GM12891 (cell line): ENCODE measurements around the gene ZNF550.
"Not testable (repeated sequence)": the region's sequence is repeated elsewhere in the genome, so short reads cannot be mapped to it uniquely, and the experiment has no call there.

ENCODE experiments used
- DNase-seq: peaks from one replicate; pipeline ENCODE4 v3.0.0; 2011; ENCODE audit warnings: low spot score; ENCODE audit not compliant: insufficient read length
- FAIRE-seq: peaks from 2 replicates; lab custom pipeline; 2011; peaks lifted over from hg19 to GRCh38; lab: Jason Lieb, UNC
- PAX5 ChIP-seq: IDR thresholded peaks from 2 replicates; pipeline ENCODE4 v1.6.1; 2011; ENCODE audit warnings: low read length, moderate library complexity, mild to moderate bottlenecking; ENCODE audit not compliant: insufficient read depth, severe bottlenecking
- POLR2A ChIP-seq: IDR thresholded peaks from 2 replicates; pipeline ENCODE4 v1.6.1; 2011; ENCODE audit warnings: low read depth, low read length, control low read depth
- POLR2AphosphoS5 ChIP-seq: IDR thresholded peaks from 2 replicates; pipeline ENCODE4 v1.6.1; 2011; ENCODE audit warnings: low read depth, low read length, control low read depth
- POU2F2 ChIP-seq: IDR thresholded peaks from 2 replicates; pipeline ENCODE4 v1.6.1; 2011; ENCODE audit warnings: low read depth, mild to moderate bottlenecking, control low read depth, low read length, moderate library complexity
- SPI1 ChIP-seq: IDR thresholded peaks from 2 replicates; pipeline ENCODE4 v1.6.1; 2011; ENCODE audit warnings: low read depth, low read length, control low read depth
- TAF1 ChIP-seq: IDR thresholded peaks from 2 replicates; pipeline ENCODE4 v1.6.1; 2011; ENCODE audit warnings: low read depth, low read length, control low read depth

The ZNF550 gene

DNA sequence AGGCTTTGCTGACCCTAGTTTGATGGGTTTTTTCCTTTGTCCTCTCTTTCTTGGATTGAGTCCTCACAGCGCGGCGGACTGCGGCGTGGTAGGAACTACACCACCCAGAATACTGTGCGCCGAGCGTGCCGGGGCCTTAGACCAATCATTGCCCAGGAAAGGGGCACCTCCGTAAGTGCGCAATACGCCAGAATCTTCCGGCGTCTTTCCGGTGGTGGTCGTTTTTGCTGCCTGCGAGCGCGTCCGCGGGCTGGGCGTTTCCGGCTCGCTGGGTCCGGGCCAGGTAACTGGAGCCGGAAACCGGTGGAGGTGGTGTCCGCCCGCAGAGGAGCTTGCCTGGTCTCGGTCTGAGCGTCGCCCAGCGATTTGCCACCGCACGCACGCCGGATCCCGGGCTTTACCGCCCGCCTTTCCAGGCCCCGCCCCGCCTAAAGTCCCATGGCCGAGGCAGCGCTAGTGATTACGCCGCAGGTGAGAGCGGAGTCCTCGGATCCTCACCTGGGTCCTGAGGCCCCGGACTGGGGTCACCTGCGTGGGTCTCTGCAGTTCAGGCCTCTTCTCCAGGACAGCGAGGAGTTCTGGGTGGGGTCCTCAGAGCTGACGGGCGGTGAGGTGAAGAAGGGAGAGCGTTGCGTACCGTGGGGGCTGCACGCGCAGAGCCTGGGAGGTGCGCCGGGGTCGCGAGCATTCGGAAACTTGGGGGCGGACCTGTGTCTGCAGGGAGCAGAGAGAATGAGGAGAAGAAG, 32.4 kb downstream of the ZNF550 start, which contains the start of gene ZNF549:
Gene ZNF549, plus strand, starts transcription at position 221 of the 746 bp plus-strand sequence. Its CDS starts 218 bp downstream, at position 439.
- peak; percentile 85 for DNase-seq
- TF ChIP-seq SPI1: no peak
- 0 out of 2 replicates have a peak, but pooled peaks have one; percentile 44 for TF ChIP-seq POLR2A
- TF ChIP-seq POU2F2: peak; percentile 76; the same call in 1 of the 2 replicates
- peak; percentile 67 for TF ChIP-seq TAF1
- TF ChIP-seq POLR2AphosphoS5: peak; percentile 78
- peak; percentile 70 for TF ChIP-seq PAX5
- FAIRE-seq: peak; percentile 95

DNA sequence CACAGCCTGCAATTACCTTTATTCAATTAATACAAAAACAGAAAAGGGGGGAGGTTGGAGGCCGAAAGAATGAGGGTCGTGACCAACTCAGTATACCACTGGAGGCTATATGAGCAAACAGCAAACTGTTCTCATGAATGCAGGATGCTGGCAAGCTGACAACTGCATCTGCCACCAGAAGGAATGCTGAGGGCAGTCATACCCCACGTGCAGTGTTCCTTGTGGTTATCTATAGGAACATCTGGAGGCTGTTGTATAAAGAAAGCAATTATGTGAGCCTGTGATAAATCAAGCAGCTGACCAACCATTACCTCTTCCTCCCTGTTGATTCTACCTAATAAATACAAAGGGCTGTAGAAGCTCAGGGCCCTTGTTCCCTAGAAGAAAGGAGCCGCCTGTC, 41.6 kb downstream of the ZNF550 start:
- FAIRE-seq, DNase-seq: not testable (repeated sequence)

DNA sequence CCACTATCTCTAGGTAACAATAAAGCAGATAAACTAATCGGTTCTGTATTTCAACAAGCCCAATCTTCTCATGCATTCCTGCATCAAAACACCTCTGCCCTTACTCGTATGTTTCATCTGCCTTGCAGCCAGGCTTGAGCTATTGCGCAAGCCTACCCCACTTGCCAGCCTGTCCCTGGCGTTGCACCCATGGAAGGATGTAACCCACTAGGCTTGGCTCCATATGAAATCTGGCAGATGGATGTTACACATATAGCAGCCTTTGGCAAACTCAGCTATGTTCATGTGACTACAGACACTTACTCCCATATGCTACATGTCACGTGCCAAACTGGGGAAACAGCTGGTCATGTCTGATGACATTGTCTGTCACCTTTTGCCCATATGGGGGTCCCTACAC, 44.4 kb downstream of the ZNF550 start:
- no peak for DNase-seq
- TF ChIP-seq POLR2A: no peak
- no peak for TF ChIP-seq POU2F2
- no peak for TF ChIP-seq SPI1
- no peak for TF ChIP-seq PAX5
- no peak for TF ChIP-seq POLR2AphosphoS5
- TF ChIP-seq TAF1: no peak
- no peak for FAIRE-seq

DNA sequence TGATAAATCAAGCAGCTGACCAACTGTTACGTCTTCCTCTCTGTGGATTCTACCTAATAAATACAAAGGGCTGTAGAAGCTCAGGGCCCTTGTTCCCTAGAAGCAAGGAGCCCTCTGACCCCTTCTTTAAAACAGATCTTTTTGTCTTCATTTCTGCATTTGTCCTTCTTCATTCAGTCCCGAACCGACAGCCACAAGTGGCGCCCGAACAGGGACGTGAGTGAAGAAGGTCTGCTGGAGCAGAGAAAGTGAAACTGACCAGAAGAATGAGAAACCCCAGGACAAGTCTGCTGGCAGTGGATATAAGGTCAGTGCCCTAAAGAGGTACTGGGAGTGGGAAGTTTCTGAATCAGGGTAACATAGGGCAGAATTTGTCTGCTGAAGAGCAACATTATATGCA, 46.8 kb downstream of the ZNF550 start:
- DNase-seq (no peak), FAIRE-seq (no peak)
- TF ChIP-seq POU2F2: no peak
- no peak for TF ChIP-seq POLR2A
- TF ChIP-seq SPI1: no peak
- no peak for TF ChIP-seq POLR2AphosphoS5
- TF ChIP-seq PAX5: no peak

DNA sequence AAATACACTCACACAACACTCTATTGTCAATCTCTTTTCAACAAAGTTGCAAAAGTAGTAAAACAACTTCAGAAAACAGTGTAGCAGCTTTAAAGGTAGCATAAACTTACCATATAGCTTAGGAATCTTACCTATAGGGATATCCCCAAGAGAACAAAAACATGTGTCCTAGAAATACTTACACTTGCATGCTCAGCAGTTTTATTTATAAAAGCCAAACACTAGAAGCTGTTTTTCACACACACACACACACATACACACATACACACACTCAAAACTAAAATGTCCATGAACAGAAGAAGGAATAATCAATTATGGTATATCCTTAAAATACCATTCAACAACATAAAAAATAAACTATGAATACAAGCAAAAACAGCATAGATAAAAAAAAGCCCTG, 48.2 kb downstream of the ZNF550 start:
- DNase-seq: no peak
- FAIRE-seq: no peak
- TF ChIP-seq SPI1 (no peak), PAX5 (no peak), POU2F2 (no peak), TAF1 (no peak), POLR2A (no peak), POLR2AphosphoS5 (no peak)

DNA sequence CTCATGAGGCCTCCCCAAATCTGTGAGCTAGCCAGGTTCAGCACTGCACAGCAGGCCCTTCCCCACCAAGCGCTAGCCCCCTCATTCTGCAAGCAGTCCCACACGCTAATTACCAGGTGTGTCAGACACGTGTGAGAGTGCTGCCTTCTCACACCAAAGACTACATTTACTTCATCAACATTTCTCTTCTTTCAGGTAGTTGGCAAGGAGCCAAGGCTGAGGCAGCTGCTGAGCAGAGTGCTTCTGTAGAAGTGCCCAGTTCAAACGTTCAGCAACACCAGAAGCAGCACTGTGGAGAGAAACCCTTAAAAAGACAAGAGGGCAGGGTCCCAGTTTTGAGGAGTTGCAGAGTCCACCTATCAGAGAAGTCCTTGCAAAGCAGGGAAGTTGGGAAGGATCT, 53.5 kb downstream of the ZNF550 start:
- TF ChIP-seq SPI1: no peak
- no peak for TF ChIP-seq TAF1
- no peak for TF ChIP-seq POU2F2
- no peak for TF ChIP-seq PAX5
- TF ChIP-seq POLR2AphosphoS5: no peak
- TF ChIP-seq POLR2A: no peak

DNA sequence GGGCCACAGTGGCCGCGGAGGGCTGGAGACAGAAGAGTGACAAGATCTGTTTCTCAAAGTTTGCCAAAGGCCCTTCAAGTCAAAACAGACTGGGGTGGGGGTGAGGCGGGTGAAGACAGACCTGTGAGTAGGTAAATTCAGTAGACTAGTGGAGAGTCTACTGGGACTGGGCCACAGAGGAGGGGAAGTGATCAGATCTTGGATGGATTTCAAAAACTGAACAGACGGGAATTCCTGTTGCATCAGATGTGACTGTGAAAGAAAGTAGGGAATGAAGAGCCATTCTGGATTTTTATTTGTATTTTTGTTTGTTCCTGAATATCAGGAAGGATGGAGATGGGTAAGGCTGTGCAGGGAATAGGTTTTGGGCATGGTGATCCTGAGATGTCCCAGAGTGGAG, 59.3 kb downstream of the ZNF550 start:
- not testable (repeated sequence) for DNase-seq, FAIRE-seq

More for the DNA sequence above, 53.5 kb downstream of the ZNF550 start:
- FAIRE-seq (no peak), DNase-seq (no peak)

DNA sequence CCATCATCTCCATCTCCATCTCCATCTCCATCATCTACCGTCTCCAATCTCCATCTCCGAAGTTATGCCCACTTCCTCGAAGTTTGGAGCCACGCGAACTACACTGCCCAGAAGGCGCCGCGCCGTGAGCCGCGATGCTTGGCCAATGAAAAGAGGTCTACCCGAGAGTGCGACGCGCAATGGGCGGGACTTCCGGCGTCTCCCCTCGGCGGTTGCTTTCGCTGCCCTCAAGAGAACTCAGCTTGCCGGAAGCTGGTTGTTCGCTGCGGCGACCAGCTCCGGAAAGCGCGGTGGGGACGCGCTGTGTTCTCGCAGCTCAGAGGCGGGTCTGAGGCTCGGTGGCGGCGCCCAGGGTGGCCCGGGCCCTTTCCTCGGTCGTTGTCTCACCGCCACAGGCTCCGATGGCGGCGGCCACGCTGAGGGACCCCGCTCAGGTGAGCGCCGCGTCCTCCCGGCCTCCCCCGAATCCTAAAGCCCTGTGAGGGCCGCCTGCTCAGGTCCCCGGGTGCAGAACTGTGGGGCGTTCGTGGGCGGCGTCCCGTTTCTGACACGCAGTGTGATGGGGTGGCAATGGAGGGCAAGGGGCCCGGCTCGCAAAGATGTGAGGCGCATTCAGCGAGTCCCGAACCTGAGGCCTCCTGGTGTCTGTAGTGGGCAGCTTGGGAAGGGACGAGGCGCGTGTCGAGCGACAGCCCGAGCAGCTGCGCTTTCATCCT, 59.8 kb downstream of the ZNF550 start, which contains the start of gene ZNF773:
Gene ZNF773, plus strand, starts transcription at position 259 of the 716 bp plus-strand sequence. Its CDS starts 143 bp downstream, at position 402.
- DNase-seq (peak; percentile 86), FAIRE-seq (peak; percentile 97)
- peak; percentile 92 for TF ChIP-seq POLR2A
- peak; percentile 71; the same call in 1 of the 2 replicates for TF ChIP-seq POU2F2
- TF ChIP-seq POLR2AphosphoS5: peak; percentile 85
- TF ChIP-seq SPI1: peak; percentile 39; the same call in 1 of the 2 replicates
- TF ChIP-seq TAF1: peak; percentile 75

DNA sequence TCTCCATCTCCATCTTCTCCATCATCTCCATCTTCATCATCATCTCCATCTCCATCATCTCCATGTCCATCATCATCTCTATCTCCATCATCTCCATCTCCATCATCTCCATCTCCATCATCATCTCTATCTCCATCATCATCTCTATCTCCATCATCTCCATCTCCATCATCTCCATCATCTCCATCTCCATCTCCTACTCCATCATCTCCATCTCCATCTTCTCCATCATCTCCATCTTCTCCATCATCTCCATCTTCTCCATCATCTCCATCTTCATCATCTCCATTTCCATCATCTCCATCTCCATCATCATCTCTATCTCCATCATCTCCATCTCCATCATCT, 60.4 kb downstream of the ZNF550 start:
- not testable (repeated sequence) for FAIRE-seq, DNase-seq

DNA sequence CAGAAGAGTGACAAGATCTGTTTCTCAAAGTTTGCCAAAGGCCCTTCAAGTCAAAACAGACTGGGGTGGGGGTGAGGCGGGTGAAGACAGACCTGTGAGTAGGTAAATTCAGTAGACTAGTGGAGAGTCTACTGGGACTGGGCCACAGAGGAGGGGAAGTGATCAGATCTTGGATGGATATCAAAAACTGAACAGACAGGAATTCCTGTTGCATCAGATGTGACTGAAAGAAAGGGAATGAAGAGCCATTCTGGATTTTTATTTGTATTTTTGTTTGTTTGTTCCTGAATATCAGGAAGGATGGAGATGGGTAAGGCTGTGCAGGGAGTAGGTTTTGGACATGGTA, 71.4 kb downstream of the ZNF550 start:
- DNase-seq, FAIRE-seq: not testable (repeated sequence)
